A549 (cell line): ENCODE data around the gene H1-8.

Experiments
- CTCF ChIP-seq: fragments of >200 bp; sonication (Bioruptor Twin); formaldehyde crosslinking; IDR thresholded peaks from 3 replicates; pipeline ENCODE4 v1.5.1; 2016
- EHMT2 ChIP-seq: fragments of 200-600 bp; sonication (generic); IDR thresholded peaks from 2 replicates; pipeline ENCODE4 v1.6.1; 2016; ENCODE audit warnings: antibody characterized with exemption, low read depth, mild to moderate bottlenecking, moderate library complexity
- EP300 ChIP-seq, 2 experiments: fragments of >200 bp; sonication (Bioruptor Twin); formaldehyde crosslinking; IDR thresholded peaks; 2 replicates in 1 of 2; 3 replicates in 1 of 2; pipeline ENCODE4 v1.6.1; 2016 to 2017
- HMGXB4 ChIP-seq: fragments of 250-450 bp; sonication (Bioruptor Pico); IDR thresholded peaks from 2 replicates; pipeline ENCODE4 v1.5.0; 2021; ENCODE audit warnings: mild to moderate bottlenecking, moderate library complexity, borderline replicate concordance
- HOXA7 ChIP-seq: fragments of 250-450 bp; sonication (Bioruptor Pico); IDR thresholded peaks from 2 replicates; pipeline ENCODE4 v1.5.0; 2020; ENCODE audit warnings: mild to moderate bottlenecking, moderate library complexity
- MAFK ChIP-seq: fragments of 450-650 bp; IDR thresholded peaks from 2 replicates; pipeline ENCODE4 v1.6.1; 2014; ENCODE audit not compliant: partially characterized antibody
- MAZ ChIP-seq: fragments of 150-350 bp; IDR thresholded peaks from 2 replicates; pipeline ENCODE4 v1.6.1; 2014; ENCODE audit warnings: antibody characterized with exemption, low read depth, low read length, borderline replicate concordance
- POLR2A ChIP-seq: IDR thresholded peaks from 2 replicates; pipeline ENCODE4 v1.6.1; 2012; ENCODE audit warnings: mild to moderate bottlenecking, low read length
- RFX5 ChIP-seq: fragments of 450-650 bp; IDR thresholded peaks from 2 replicates; pipeline ENCODE4 v1.7.1; 2014; ENCODE audit warnings: antibody characterized with exemption, mild to moderate bottlenecking, moderate library complexity
- SMC3 ChIP-seq: fragments of >200 bp; sonication (Bioruptor Twin); formaldehyde crosslinking; IDR thresholded peaks from 3 replicates; pipeline ENCODE4 v1.6.1; 2018; ENCODE audit warnings: inconsistent platforms
- ZFP36 ChIP-seq: fragments of 450-650 bp; IDR thresholded peaks from 2 replicates; pipeline ENCODE4 v1.6.1; 2014; ENCODE audit warnings: borderline replicate concordance; ENCODE audit not compliant: partially characterized antibody
- TF ChIP-seq, protein P1 (sequence below): fragments of 200-600 bp; sonication (generic); IDR thresholded peaks from 2 replicates; pipeline ENCODE4 v1.6.1; 2016; ENCODE audit warnings: antibody characterized with exemption, mild to moderate bottlenecking, moderate library complexity
- TF ChIP-seq, protein P2 (sequence below): IDR thresholded peaks from 2 replicates; pipeline ENCODE4 v1.6.1; 2012
- TF ChIP-seq, protein P3 (sequence below): fragments of 450-650 bp; IDR thresholded peaks from 2 replicates; pipeline ENCODE4 v1.6.1; 2014; ENCODE audit warnings: antibody characterized with exemption

DNA sequence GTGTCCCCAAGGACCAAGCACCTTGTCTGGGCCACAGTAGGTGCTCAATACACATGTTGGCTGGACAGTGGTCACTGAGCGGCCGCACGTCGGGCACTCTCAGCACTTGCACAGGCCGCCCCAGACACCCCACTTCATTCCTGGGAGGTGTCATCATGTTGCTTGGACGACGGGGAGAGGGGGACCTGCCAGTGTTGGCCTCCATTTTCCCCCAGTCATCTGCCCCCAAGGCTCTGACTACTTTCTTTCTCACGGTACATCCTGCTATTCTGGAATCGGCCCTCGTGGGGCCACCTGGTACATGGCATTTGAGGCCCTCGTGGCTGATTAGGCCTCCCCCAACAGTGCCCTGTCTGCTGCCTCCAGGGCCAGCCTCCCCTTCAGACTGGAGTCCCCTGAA lies 15.7 kb upstream of the H1-8 start:
- TF ChIP-seq EP300 (IDR thresholded peaks at IDR 0.05), result no peak
- TF ChIP-seq MAFK, result no peak
- TF ChIP-seq, protein P1, sequence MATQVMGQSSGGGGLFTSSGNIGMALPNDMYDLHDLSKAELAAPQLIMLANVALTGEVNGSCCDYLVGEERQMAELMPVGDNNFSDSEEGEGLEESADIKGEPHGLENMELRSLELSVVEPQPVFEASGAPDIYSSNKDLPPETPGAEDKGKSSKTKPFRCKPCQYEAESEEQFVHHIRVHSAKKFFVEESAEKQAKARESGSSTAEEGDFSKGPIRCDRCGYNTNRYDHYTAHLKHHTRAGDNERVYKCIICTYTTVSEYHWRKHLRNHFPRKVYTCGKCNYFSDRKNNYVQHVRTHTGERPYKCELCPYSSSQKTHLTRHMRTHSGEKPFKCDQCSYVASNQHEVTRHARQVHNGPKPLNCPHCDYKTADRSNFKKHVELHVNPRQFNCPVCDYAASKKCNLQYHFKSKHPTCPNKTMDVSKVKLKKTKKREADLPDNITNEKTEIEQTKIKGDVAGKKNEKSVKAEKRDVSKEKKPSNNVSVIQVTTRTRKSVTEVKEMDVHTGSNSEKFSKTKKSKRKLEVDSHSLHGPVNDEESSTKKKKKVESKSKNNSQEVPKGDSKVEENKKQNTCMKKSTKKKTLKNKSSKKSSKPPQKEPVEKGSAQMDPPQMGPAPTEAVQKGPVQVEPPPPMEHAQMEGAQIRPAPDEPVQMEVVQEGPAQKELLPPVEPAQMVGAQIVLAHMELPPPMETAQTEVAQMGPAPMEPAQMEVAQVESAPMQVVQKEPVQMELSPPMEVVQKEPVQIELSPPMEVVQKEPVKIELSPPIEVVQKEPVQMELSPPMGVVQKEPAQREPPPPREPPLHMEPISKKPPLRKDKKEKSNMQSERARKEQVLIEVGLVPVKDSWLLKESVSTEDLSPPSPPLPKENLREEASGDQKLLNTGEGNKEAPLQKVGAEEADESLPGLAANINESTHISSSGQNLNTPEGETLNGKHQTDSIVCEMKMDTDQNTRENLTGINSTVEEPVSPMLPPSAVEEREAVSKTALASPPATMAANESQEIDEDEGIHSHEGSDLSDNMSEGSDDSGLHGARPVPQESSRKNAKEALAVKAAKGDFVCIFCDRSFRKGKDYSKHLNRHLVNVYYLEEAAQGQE, result no peak
- TF ChIP-seq RFX5, result no peak
- TF ChIP-seq CTCF, result no peak
- TF ChIP-seq, protein P2, sequence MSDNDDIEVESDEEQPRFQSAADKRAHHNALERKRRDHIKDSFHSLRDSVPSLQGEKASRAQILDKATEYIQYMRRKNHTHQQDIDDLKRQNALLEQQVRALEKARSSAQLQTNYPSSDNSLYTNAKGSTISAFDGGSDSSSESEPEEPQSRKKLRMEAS, result no peak
- TF ChIP-seq POLR2A, result no peak
- TF ChIP-seq, protein P3, sequence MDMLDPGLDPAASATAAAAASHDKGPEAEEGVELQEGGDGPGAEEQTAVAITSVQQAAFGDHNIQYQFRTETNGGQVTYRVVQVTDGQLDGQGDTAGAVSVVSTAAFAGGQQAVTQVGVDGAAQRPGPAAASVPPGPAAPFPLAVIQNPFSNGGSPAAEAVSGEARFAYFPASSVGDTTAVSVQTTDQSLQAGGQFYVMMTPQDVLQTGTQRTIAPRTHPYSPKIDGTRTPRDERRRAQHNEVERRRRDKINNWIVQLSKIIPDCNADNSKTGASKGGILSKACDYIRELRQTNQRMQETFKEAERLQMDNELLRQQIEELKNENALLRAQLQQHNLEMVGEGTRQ, result no peak
- TF ChIP-seq EHMT2, result no peak
- TF ChIP-seq HOXA7 (CRISPR knock-in tag), result no peak
- TF ChIP-seq ZFP36, result no peak
- no peak for TF ChIP-seq MAZ
- TF ChIP-seq HMGXB4 (CRISPR knock-in tag), result no peak
- no peak for TF ChIP-seq SMC3
